ENCODE data around the gene TMC2.

Gene TMC2

DNA sequence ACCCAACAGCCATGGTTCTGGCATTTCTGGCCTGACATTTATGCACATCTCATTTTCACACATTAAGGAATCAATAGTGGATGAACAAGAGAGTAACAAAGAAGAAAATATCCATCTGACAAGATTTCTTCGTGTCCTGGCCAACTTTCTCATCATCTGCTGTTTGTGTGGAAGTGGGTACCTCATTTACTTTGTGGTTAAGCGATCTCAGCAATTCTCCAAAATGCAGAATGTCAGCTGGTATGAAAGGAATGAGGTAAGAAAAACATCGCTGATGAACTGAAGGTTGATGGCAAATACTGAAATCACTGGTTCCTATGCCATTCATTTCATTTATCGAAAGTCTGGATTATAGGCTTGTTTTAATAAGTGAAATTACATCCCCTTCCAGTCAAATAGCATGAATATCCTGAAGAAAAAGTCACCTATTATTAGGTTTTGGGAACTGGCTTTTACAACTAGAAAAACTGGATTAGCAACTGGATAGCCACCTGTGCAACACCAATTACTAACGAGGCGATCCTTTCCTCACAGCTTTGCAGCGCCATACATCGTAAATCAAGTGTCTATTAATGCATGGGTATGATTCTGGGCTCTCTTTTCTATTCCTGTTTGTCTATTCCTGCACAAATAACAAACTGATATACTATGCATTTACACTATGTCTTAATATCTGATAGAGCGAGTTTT is 65.8 kb downstream of the TMC2 start:
- no peaks in the 10 kb centered on the region for H3K9me3 ChIP-seq (ENCODE audit: control insufficient read depth, low read length)
- no peak overlapping the region for H3K9ac ChIP-seq (ENCODE audit: low read length)
- H3K4me3 ChIP-seq (ENCODE audit: low read length) = no peak overlapping the region
- H3K27me3 ChIP-seq (ENCODE audit: control insufficient read depth, insufficient read depth, low read length) = no peaks in the 10 kb centered on the region
- peaks cover 10% of the 10 kb centered on the region for H3K4me1 ChIP-seq (ENCODE audit: control insufficient read depth, insufficient read depth, low read length)
- no peaks in the 10 kb centered on the region for H3K36me3 ChIP-seq (ENCODE audit: control insufficient read depth, insufficient read depth, low read length)

DNA sequence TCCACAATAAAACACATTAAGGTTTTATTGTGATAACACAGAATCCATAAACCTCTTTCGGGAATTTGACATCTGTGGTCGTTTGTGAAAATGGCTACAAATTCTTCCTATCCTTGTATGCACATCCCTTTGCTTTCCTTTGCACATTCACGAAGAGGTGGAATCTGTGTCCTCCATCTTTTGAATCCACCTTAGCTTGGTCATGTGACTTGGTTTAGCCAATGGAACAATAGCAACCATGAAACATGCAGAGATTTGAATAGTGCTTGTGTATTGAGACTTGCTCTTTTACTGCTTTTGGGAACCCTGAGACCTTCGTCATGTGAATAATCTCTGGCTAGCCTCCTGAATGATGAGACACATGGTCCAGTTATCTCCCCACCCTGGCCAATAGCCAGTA is 66.4 kb downstream of the TMC2 start:
- H3K36me3 ChIP-seq (ENCODE audit: control insufficient read depth, insufficient read depth, low read length) = no peaks in the 10 kb centered on the region
- H3K9me3 ChIP-seq (ENCODE audit: control insufficient read depth, low read length) = no peaks in the 10 kb centered on the region
- H3K27me3 ChIP-seq (ENCODE audit: control insufficient read depth, insufficient read depth, low read length) = no peaks in the 10 kb centered on the region
- H3K4me1 ChIP-seq (ENCODE audit: control insufficient read depth, insufficient read depth, low read length) = peaks cover 10% of the 10 kb centered on the region
- H3K9ac ChIP-seq (ENCODE audit: low read length) = no peak overlapping the region
- no peak overlapping the region for H3K4me3 ChIP-seq (ENCODE audit: low read length)

DNA sequence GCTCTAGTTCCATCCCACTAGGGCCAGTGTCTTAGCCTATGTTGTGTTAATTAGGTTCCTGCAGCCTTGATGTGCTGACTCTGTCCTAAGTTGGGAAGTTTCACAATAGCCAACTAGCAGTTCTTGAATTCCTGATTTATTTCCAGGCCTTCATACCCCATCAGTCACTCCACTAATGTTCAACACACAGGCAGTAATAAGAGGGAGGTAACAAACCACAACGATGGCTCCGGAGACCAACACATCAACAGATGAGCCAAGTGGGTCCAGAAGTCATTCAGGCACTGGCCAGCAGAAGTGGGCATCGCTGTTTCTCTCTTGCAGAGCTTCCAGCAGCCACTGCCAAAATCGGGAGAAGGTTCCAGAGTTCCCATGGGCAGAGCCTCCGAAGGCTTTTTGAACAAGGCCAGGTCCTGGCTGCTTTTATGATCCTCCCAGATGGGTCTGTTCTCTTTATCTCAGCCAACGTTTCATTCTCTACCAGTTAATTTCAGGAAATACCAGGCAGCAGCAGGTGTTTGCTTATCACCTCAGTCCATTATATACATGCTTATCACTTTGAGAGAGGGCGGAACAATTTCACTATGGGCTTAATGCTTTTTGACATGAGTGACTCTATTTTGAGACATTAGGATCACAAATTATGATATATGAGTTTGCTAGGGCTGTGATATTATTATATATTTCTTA is 67.6 kb downstream of the TMC2 start:
- Histone ChIP-seq H3K36me3 (ENCODE audit: control insufficient read depth, insufficient read depth, low read length) (no peaks in the 10 kb centered on the region), H3K9ac (ENCODE audit: low read length) (no peak overlapping the region), H3K27me3 (ENCODE audit: control insufficient read depth, insufficient read depth, low read length) (no peaks in the 10 kb centered on the region), H3K4me1 (ENCODE audit: control insufficient read depth, insufficient read depth, low read length) (peaks cover 10% of the 10 kb centered on the region), H3K4me3 (ENCODE audit: low read length) (no peak overlapping the region), H3K9me3 (ENCODE audit: control insufficient read depth, low read length) (no peaks in the 10 kb centered on the region)

DNA sequence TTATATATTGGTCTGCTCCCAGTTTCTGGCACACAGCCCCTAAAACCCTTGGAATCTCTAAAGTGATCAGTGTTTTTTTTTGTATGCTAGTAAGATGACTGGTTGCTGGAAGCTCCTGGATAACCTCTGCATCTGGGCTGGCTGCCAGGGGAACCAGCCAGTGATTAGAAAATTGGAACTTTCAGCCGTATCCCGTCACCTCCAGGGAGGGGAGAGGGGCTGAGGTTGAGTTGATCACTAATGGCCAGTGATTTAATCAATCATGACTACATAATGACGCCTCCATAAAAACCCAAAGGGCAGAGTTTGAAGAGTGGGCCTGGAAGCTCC is 68.1 kb downstream of the TMC2 start:
- Histone ChIP-seq H3K27me3 (ENCODE audit: control insufficient read depth, insufficient read depth, low read length) (no peaks in the 10 kb centered on the region), H3K4me3 (ENCODE audit: low read length) (no peak overlapping the region), H3K9me3 (ENCODE audit: control insufficient read depth, low read length) (no peaks in the 10 kb centered on the region), H3K36me3 (ENCODE audit: control insufficient read depth, insufficient read depth, low read length) (no peaks in the 10 kb centered on the region), H3K4me1 (ENCODE audit: control insufficient read depth, insufficient read depth, low read length) (peaks cover 10% of the 10 kb centered on the region), H3K9ac (ENCODE audit: low read length) (no peak overlapping the region)

DNA sequence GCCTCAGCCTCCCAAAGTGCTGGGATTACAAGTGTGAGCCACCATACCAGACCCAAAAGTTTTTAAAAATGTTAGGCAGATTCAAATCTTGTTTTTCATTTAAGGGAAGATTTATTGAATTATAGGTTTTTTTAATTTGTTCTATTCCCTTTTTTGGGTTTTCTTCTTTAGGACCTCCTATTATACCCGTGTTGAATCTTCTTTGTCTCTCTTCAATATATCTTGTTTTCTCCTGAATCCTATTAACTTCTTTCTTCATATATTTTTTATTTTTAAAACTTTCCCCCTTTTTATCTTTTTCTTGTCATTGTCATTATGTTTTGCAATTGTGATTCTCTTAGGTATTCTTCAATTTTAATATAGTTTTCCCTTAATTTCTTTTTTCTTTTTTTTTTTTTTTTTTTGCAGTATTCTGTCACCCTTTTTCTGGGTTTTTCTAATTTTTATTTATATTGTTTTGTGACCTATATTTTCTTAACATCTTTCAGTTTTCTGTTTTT is 70.2 kb downstream of the TMC2 start:
- Histone ChIP-seq H3K9ac (ENCODE audit: low read length) (no peak overlapping the region), H3K9me3 (ENCODE audit: control insufficient read depth, low read length) (no peaks in the 10 kb centered on the region), H3K4me1 (ENCODE audit: control insufficient read depth, insufficient read depth, low read length) (peaks cover 10% of the 10 kb centered on the region), H3K27me3 (ENCODE audit: control insufficient read depth, insufficient read depth, low read length) (peaks cover 3% of the 10 kb centered on the region), H3K4me3 (ENCODE audit: low read length) (no peak overlapping the region), H3K36me3 (ENCODE audit: control insufficient read depth, insufficient read depth, low read length) (no peaks in the 10 kb centered on the region)

DNA sequence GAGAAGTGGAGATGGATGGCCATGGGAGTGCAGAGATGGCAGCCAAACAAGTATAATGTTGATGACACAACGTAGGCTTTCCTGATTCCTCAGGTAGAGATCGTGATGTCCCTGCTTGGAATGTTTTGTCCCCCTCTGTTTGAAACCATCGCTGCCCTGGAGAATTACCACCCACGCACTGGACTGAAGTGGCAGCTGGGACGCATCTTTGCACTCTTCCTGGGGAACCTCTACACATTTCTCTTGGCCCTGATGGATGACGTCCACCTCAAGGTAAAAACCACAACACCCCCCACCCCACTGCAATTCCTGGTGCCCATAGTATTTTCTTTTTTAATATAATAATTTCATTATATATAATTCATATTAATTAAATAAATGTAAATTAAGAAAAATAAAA is 74.0 kb downstream of the TMC2 start:
- H3K36me3 ChIP-seq (ENCODE audit: control insufficient read depth, insufficient read depth, low read length) = no peaks in the 10 kb centered on the region
- H3K27me3 ChIP-seq (ENCODE audit: control insufficient read depth, insufficient read depth, low read length) = peaks cover 3% of the 10 kb centered on the region
- no peaks in the 10 kb centered on the region for H3K9me3 ChIP-seq (ENCODE audit: control insufficient read depth, low read length)
- no peak overlapping the region for H3K4me3 ChIP-seq (ENCODE audit: low read length)
- H3K4me1 ChIP-seq (ENCODE audit: control insufficient read depth, insufficient read depth, low read length) = no peaks in the 10 kb centered on the region
- H3K9ac ChIP-seq (ENCODE audit: low read length) = no peak overlapping the region

DNA sequence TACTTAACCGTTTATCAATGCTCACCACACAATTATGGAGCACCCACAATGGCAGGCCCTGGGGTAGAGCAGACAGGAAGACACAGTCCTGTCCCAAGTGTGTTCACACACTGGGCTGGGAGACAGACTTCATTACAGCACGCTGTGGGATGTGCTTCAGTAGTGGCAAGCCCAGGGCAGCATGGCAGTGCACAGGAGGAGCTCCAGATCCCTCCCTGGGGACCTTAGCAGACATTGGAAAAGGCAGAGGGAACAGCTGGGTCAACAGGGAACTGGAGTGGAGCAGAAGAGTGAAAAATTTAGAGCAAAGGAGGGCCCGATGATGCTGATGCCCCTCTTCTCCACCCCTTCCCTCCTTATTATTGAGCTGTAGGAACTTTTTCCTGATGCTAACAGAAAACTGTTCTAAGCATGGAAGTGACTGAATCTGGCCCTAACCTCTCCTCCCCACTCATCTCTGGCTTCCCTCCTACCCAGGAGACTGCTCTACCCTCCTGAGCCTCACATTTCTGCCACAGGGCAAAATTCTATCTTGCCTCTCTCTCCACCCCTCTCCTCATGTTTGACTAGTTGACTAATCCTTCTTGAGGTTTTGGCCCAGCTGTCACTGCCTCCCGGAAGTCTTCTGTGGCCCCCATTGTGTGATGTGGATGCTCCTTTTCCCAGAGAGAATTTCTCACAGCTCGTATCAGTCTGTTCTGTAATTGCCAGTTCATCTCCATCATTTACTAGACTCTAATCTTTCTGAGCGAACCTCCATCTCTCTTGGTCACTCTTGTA is 74.8 kb downstream of the TMC2 start:
- Histone ChIP-seq H3K4me3 (ENCODE audit: low read length) (no peak overlapping the region), H3K9ac (ENCODE audit: low read length) (no peak overlapping the region), H3K27me3 (ENCODE audit: control insufficient read depth, insufficient read depth, low read length) (peaks cover 3% of the 10 kb centered on the region), H3K4me1 (ENCODE audit: control insufficient read depth, insufficient read depth, low read length) (no peaks in the 10 kb centered on the region), H3K36me3 (ENCODE audit: control insufficient read depth, insufficient read depth, low read length) (no peaks in the 10 kb centered on the region), H3K9me3 (ENCODE audit: control insufficient read depth, low read length) (no peaks in the 10 kb centered on the region)

DNA sequence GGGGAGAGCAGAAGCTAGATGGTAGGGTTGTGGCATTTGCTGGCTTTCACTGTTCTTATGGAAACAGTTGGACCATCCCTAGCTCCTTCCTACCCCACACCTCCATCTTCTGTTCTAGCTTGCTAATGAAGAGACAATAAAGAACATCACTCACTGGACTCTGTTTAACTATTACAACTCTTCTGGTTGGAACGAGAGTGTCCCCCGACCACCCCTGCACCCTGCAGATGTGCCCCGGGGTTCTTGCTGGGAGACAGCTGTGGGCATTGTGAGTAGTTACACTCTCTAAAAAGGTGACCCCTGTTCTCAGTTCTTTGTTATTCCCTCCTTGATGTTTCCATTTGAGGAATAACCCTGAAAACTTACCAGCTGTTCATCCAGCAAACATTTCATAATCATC is 75.7 kb downstream of the TMC2 start:
- H3K36me3 ChIP-seq (ENCODE audit: control insufficient read depth, insufficient read depth, low read length) = no peaks in the 10 kb centered on the region
- no peak overlapping the region for H3K4me3 ChIP-seq (ENCODE audit: low read length)
- H3K9ac ChIP-seq (ENCODE audit: low read length) = no peak overlapping the region
- H3K27me3 ChIP-seq (ENCODE audit: control insufficient read depth, insufficient read depth, low read length) = peaks cover 3% of the 10 kb centered on the region
- no peaks in the 10 kb centered on the region for H3K4me1 ChIP-seq (ENCODE audit: control insufficient read depth, insufficient read depth, low read length)
- no peaks in the 10 kb centered on the region for H3K9me3 ChIP-seq (ENCODE audit: control insufficient read depth, low read length)

DNA sequence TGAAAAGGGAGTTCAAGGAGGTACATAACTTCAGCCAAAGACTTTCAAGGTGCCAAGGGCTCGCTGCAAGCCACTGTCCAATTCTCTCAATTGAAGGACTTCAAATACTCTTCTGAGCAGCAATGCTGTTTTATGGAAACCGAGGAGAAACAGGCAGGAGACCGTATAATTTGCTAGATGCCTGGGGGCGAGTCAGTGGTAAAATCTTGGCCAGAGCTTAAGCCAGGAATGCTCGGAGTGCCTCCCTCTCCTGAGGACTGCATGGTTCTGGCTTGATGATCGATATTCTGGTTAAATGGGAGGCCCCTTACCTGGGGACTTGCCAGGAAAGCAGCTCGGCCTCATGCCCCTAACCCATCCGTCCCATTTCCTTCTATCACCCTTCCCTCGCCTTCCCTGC is 80.3 kb downstream of the TMC2 start:
- Histone ChIP-seq H3K9me3 (ENCODE audit: control insufficient read depth, low read length) (no peaks in the 10 kb centered on the region), H3K27me3 (ENCODE audit: control insufficient read depth, insufficient read depth, low read length) (peaks cover 2% of the 10 kb centered on the region), H3K4me3 (ENCODE audit: low read length) (no peak overlapping the region), H3K36me3 (ENCODE audit: control insufficient read depth, insufficient read depth, low read length) (no peaks in the 10 kb centered on the region), H3K9ac (ENCODE audit: low read length) (no peak overlapping the region), H3K4me1 (ENCODE audit: control insufficient read depth, insufficient read depth, low read length) (no peaks in the 10 kb centered on the region)

DNA sequence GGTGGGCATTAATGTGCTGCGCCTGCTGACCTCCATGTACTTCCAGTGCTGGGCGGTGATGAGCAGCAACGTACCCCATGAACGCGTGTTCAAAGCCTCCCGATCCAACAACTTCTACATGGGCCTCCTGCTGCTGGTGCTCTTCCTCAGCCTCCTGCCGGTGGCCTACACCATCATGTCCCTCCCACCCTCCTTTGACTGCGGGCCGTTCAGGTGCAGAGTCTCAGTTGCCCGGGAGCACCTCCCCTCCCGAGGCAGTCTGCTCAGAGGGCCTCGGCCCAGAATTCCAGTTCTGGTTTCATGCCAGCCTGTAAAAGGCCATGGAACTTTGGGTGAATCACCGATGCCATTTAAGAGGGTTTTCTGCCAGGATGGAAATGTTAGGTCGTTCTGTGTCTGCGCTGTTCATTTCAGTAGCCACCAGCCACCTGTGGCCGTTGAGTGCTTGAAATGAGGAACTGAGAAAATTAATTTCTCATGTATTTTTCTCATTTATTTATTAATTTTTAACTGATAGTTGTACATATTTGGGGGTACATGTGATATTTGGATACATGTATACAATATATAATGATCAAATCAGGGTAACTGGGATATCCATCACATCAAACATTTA is 80.8 kb downstream of the TMC2 start:
- H3K36me3 ChIP-seq (ENCODE audit: control insufficient read depth, insufficient read depth, low read length) = no peaks in the 10 kb centered on the region
- no peaks in the 10 kb centered on the region for H3K9me3 ChIP-seq (ENCODE audit: control insufficient read depth, low read length)
- no peaks in the 10 kb centered on the region for H3K4me1 ChIP-seq (ENCODE audit: control insufficient read depth, insufficient read depth, low read length)
- H3K4me3 ChIP-seq (ENCODE audit: low read length) = no peak overlapping the region
- H3K27me3 ChIP-seq (ENCODE audit: control insufficient read depth, insufficient read depth, low read length) = peaks cover 2% of the 10 kb centered on the region
- no peak overlapping the region for H3K9ac ChIP-seq (ENCODE audit: low read length)

DNA sequence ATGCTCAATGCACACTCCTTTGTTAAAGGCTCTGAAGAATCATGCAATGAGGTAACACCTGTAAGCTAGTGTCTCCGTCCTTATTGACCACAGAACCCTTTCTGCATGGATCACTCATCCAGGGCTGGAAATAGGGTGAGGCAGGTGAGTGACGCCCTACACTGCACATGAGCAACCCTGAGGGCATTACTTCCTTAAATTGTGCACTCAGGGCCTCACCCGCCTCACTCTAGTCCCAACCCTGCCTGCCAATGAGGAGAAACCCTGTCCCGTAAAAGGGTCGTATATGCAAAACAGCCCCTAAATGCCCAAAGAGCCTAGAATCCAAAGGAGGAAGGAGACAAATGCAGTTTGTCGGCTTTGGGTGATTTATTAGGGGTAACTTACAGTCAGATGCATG is 82.4 kb downstream of the TMC2 start:
- no peaks in the 10 kb centered on the region for H3K36me3 ChIP-seq (ENCODE audit: control insufficient read depth, insufficient read depth, low read length)
- no peak overlapping the region for H3K4me3 ChIP-seq (ENCODE audit: low read length)
- no peak overlapping the region for H3K9ac ChIP-seq (ENCODE audit: low read length)
- H3K9me3 ChIP-seq (ENCODE audit: control insufficient read depth, low read length) = no peaks in the 10 kb centered on the region
- no peaks in the 10 kb centered on the region for H3K4me1 ChIP-seq (ENCODE audit: control insufficient read depth, insufficient read depth, low read length)
- H3K27me3 ChIP-seq (ENCODE audit: control insufficient read depth, insufficient read depth, low read length) = peaks cover 2% of the 10 kb centered on the region

DNA sequence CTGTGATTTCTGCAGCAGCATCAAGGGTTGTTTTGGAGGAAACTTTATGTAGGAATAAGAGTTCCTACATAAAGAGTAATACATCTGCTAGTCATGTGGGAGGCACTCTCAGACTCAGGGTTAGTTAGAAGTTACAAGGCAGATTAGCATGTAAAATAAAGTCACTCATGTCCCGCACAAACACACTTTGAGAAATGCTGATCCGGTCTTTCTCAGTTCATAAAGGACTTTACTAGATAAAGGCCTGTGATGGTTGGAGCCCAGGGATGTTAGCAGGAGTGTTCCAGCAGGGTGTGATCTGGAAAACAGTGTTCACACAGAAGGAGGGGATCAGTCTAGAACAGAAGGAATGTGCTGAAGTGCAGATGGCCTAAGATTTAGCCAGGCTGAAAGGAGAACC is 83.0 kb downstream of the TMC2 start:
- no peak overlapping the region for H3K4me3 ChIP-seq (ENCODE audit: low read length)
- no peak overlapping the region for H3K9ac ChIP-seq (ENCODE audit: low read length)
- H3K36me3 ChIP-seq (ENCODE audit: control insufficient read depth, insufficient read depth, low read length) = no peaks in the 10 kb centered on the region
- no peaks in the 10 kb centered on the region for H3K9me3 ChIP-seq (ENCODE audit: control insufficient read depth, low read length)
- peaks cover 2% of the 10 kb centered on the region for H3K27me3 ChIP-seq (ENCODE audit: control insufficient read depth, insufficient read depth, low read length)
- no peaks in the 10 kb centered on the region for H3K4me1 ChIP-seq (ENCODE audit: control insufficient read depth, insufficient read depth, low read length)

All from mucosa of stomach (tissue), 1 donor.